CD4-positive, alpha-beta T cell treated with Interleukin-6 for 4 hours (primary cell): ENCODE data around the gene DESI1.
A peak's percentile ranks its signal among the peaks of the same experiment; 100 is the strongest.
"Not testable (repeated sequence)": the region's sequence is repeated elsewhere in the genome, so short reads cannot be mapped to it uniquely, and the experiment has no call there.

Source experiments
- DNase-seq: peaks from one replicate; pipeline ENCODE4 v3.0.0-alpha.2; 2020; ENCODE audit warnings: mixed read lengths

The DESI1 gene

GRCh38 chr22:41582694-41583093 is 38.1 kb downstream of the DESI1 start:
- DNase-seq: no peak

GRCh38 chr22:41579997-41580355 is 40.9 kb downstream of the DESI1 start:
- no peak for DNase-seq

GRCh38 chr22:41579297-41579996 is 41.4 kb downstream of the DESI1 start:
- DNase-seq: no peak

GRCh38 chr22:41578818-41579217 is 42.0 kb downstream of the DESI1 start:
- no peak for DNase-seq

GRCh38 chr22:41578114-41578513 is 42.7 kb downstream of the DESI1 start:
- no peak for DNase-seq

- DNase-seq: peak; percentile 44
Observed at GRCh38 chr22:41576877-41577276, 44.0 kb downstream of the DESI1 start.

- DNase-seq: no peak
Observed at GRCh38 chr22:41575533-41575932, 45.3 kb downstream of the DESI1 start.

GRCh38 chr22:41574847-41575381 is 45.9 kb downstream of the DESI1 start:
- DNase-seq: no peak

GRCh38 chr22:41573677-41574076 is 47.2 kb downstream of the DESI1 start:
- no peak for DNase-seq

GRCh38 chr22:41572305-41572704 is 48.5 kb downstream of the DESI1 start:
- DNase-seq: not testable (repeated sequence)

GRCh38 chr22:41571786-41572185 is 49.1 kb downstream of the DESI1 start:
- no peak for DNase-seq

GRCh38 chr22:41570221-41570620 is 50.6 kb downstream of the DESI1 start:
- no peak for DNase-seq

- no peak for DNase-seq
Observed at GRCh38 chr22:41568811-41569210, 52.0 kb downstream of the DESI1 start.

- DNase-seq: no peak
Observed at GRCh38 chr22:41567512-41567768, 53.4 kb downstream of the DESI1 start.

GRCh38 chr22:41565403-41566054 is 55.3 kb downstream of the DESI1 start:
- peak; percentile 15 for DNase-seq

- DNase-seq: no peak
Observed at GRCh38 chr22:41564563-41564962, 56.3 kb downstream of the DESI1 start.

- DNase-seq: no peak
Observed at GRCh38 chr22:41563051-41563711, 57.7 kb downstream of the DESI1 start.

- no peak for DNase-seq
Observed at GRCh38 chr22:41562461-41562860, 58.4 kb downstream of the DESI1 start.

GRCh38 chr22:41561788-41562187 is 59.1 kb downstream of the DESI1 start:
- no peak for DNase-seq

GRCh38 chr22:41561335-41561734 is 59.5 kb downstream of the DESI1 start:
- DNase-seq: no peak

GRCh38 chr22:41560095-41560471 is 60.8 kb downstream of the DESI1 start:
- no peak for DNase-seq

- not testable (repeated sequence) for DNase-seq
Observed at GRCh38 chr22:41558241-41558630, 62.6 kb downstream of the DESI1 start.

- peak; percentile 9 for DNase-seq
Observed at GRCh38 chr22:41557401-41558240, 63.2 kb downstream of the DESI1 start.
